Activated CD8-positive, alpha-beta memory T cell treated with anti-CD3 and anti-CD28 coated beads, Interleukin-2, amount 10 ng/mL, durations not matched to agents 7 days and 5 days (primary cell): ENCODE data around the gene FMNL1. TPM values are rescaled to one million over a fixed set of nuclear protein-coding genes. Genes with fewer than 3 reads are reported as not detected.

Experiments
- ATAC-seq: fragments of 150-1000 bp; cut with Tn5 transposase; one replicate; pipeline ENCODE4 v1.10.0; 2021; ENCODE audit warnings: moderate library complexity
- CTCF ChIA-PET: fragments of 350-600 bp; sonication (Branson Sonifier 250); formaldehyde crosslinking; loops from one replicate; lab custom pipeline; 2021; ENCODE audit warnings: antibody characterized with exemption; lab: Charles Lee
- DNase-seq: peaks from one replicate; pipeline ENCODE4 v3.0.0-alpha.2; 2020
- H3K27ac Mint-ChIP-seq: one replicate; pipeline ENCODE4 v1.8.0; 2021; ENCODE audit warnings: mild to moderate bottlenecking, mixed read lengths
- H3K27me3 Mint-ChIP-seq: one replicate; pipeline ENCODE4 v1.8.0; 2021; ENCODE audit warnings: mixed read lengths
- H3K36me3 Mint-ChIP-seq: one replicate; pipeline ENCODE4 v1.8.0; 2021; ENCODE audit warnings: mild to moderate bottlenecking, mixed read lengths
- H3K4me1 Mint-ChIP-seq: one replicate; pipeline ENCODE4 v1.8.0; 2021; ENCODE audit warnings: mixed read lengths
- H3K4me3 Mint-ChIP-seq: one replicate; pipeline ENCODE4 v1.8.0; 2021; ENCODE audit warnings: mild to moderate bottlenecking, moderate library complexity, mixed read lengths
- H3K9me3 Mint-ChIP-seq: one replicate; pipeline ENCODE4 v1.8.0; 2022; ENCODE audit warnings: low read depth, mixed read lengths
- total RNA-seq, 2 experiments: library from RNA; stranded (reverse); gene quantifications; one replicate each; pipeline ENCODE4 v1.2.3, GENCODE V29; 2021

FMNL1 gene, protein sequence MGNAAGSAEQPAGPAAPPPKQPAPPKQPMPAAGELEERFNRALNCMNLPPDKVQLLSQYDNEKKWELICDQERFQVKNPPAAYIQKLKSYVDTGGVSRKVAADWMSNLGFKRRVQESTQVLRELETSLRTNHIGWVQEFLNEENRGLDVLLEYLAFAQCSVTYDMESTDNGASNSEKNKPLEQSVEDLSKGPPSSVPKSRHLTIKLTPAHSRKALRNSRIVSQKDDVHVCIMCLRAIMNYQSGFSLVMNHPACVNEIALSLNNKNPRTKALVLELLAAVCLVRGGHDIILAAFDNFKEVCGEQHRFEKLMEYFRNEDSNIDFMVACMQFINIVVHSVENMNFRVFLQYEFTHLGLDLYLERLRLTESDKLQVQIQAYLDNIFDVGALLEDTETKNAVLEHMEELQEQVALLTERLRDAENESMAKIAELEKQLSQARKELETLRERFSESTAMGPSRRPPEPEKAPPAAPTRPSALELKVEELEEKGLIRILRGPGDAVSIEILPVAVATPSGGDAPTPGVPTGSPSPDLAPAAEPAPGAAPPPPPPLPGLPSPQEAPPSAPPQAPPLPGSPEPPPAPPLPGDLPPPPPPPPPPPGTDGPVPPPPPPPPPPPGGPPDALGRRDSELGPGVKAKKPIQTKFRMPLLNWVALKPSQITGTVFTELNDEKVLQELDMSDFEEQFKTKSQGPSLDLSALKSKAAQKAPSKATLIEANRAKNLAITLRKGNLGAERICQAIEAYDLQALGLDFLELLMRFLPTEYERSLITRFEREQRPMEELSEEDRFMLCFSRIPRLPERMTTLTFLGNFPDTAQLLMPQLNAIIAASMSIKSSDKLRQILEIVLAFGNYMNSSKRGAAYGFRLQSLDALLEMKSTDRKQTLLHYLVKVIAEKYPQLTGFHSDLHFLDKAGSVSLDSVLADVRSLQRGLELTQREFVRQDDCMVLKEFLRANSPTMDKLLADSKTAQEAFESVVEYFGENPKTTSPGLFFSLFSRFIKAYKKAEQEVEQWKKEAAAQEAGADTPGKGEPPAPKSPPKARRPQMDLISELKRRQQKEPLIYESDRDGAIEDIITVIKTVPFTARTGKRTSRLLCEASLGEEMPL
- total RNA-seq, result 100 to 1,000 TPM; 482 to 504 TPM

GRCh38 chr17:45221081-45222013 is at the start of gene FMNL1:
Gene FMNL1, plus strand, starts transcription at chr17:45221885. Its CDS starts 240 bp downstream, at chr17:45222125.
- peak within 1 kb of the TSS; percentile 93 for H3K4me3 Mint-ChIP-seq
- ATAC-seq, result peak; percentile 15
- peak within 1 kb of the TSS; percentile 100 for H3K27ac Mint-ChIP-seq
- no peaks in the 10 kb centered on the region for H3K9me3 Mint-ChIP-seq
- peaks cover 55% of the 10 kb centered on the region for H3K36me3 Mint-ChIP-seq
- H3K27me3 Mint-ChIP-seq, result no peaks in the 10 kb centered on the region
- peaks cover 41% of the 10 kb centered on the region for H3K4me1 Mint-ChIP-seq
- peak; percentile 85 for DNase-seq
- CTCF ChIA-PET, result interaction anchor here (0.7 to 12.6 kb wide), 16 partner anchors 14 to 187 kb away, joined by 3 to 386 read pairs (median 11); partner anchors contain the start of genes ACBD4, HEXIM1, HEXIM2 and MAP3K14

DNA sequence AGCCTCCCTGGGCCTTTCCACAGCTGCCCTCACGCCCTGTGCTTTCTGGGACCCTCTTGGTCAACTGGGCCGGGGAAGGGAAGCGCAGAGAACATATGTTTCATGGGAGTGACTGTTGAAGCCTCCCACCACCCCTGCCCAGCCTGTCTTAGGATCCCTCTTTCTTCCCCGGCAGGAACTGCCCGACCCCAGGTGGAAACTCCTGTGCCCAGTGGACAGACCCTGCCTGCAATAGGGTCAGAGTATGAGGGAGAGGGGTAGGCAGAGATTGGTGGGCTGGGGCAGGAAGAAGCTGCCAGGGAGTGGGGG is 49.5 kb upstream of the FMNL1 start:
- Mint-ChIP-seq H3K27me3 (no peaks in the 10 kb centered on the region), H3K36me3 (peaks cover 2% of the 10 kb centered on the region), H3K4me1 (peaks cover 21% of the 10 kb centered on the region), H3K4me3 (no peak overlapping the region), H3K27ac (no peak overlapping the region), H3K9me3 (no peaks in the 10 kb centered on the region)
- ATAC-seq, result no peak
- CTCF ChIA-PET, result interaction anchor here (0.5 to 5.4 kb wide), 10 partner anchors 11 to 64 kb away, joined by 3 to 56 read pairs (median 7); partner anchors contain the start of genes ACBD4, HEXIM1, HEXIM2 and PLCD3
- no peak for DNase-seq

- peak; percentile 68 for ATAC-seq
- H3K27ac Mint-ChIP-seq, result peak overlapping the region; percentile 89
Measured at GRCh38 chr17:45172541-45173286, 49.0 kb upstream of the FMNL1 start.

DNA sequence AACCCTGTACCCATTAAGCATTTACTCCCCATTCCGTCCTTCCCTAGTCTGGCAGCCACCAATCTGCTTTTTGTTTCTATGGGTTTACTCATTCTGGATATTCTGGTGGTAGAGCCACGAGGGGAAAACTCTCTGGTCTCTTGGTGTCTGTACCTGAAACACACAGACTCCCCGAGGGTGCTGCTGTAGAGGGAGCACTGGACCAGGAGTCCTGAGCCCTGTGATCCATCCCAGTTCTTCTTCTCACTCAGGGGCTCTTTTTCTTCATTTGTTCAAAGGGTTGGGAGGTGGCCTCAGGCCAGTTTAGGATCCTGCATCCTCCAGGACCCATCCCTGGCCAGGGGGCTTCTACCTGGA is 45.9 kb upstream of the FMNL1 start:
- no peak overlapping the region for H3K27ac Mint-ChIP-seq
- H3K4me1 Mint-ChIP-seq, result peaks cover 18% of the 10 kb centered on the region
- no peak for ATAC-seq
- H3K4me3 Mint-ChIP-seq, result no peak overlapping the region
- no peaks in the 10 kb centered on the region for H3K27me3 Mint-ChIP-seq
- CTCF ChIA-PET, result interaction anchor here (1.2 to 4.4 kb wide), 5 partner anchors 22 to 41 kb away, joined by 3 to 14 read pairs (median 5); partner anchors contain the start of gene ACBD4
- no peak for DNase-seq
- no peaks in the 10 kb centered on the region for H3K36me3 Mint-ChIP-seq
- H3K9me3 Mint-ChIP-seq, result no peaks in the 10 kb centered on the region

More at GRCh38 chr17:45172541-45173286, 49.0 kb upstream of the FMNL1 start:
- Mint-ChIP-seq H3K4me1 (peaks cover 21% of the 10 kb centered on the region), H3K4me3 (peak overlapping the region; percentile 48), H3K36me3 (peaks cover 2% of the 10 kb centered on the region), H3K27me3 (no peaks in the 10 kb centered on the region), H3K9me3 (no peaks in the 10 kb centered on the region)
- CTCF ChIA-PET, result interaction anchor here (0.5 to 5.4 kb wide), 11 partner anchors 8 to 380 kb away, joined by 3 to 56 read pairs (median 4); partner anchors contain the start of genes ACBD4, HEXIM1, HEXIM2 and PLCD3
- peak; percentile 62 for DNase-seq

- CTCF ChIA-PET, result interaction anchor here (1.9 to 4.4 kb wide), 2 partner anchors 20 to 42 kb away, joined by 11 to 14 read pairs; partner anchors contain the start of gene ACBD4
- DNase-seq (no peak), ATAC-seq (no peak)
- Mint-ChIP-seq H3K4me3 (no peak overlapping the region), H3K4me1 (peaks cover 6% of the 10 kb centered on the region), H3K27me3 (no peaks in the 10 kb centered on the region), H3K27ac (no peak overlapping the region), H3K9me3 (no peaks in the 10 kb centered on the region), H3K36me3 (no peaks in the 10 kb centered on the region)
Measured at GRCh38 chr17:45177563-45177962, 44.1 kb upstream of the FMNL1 start.

- Mint-ChIP-seq H3K36me3 (no peaks in the 10 kb centered on the region), H3K27me3 (no peaks in the 10 kb centered on the region), H3K27ac (no peak overlapping the region), H3K4me3 (no peak overlapping the region), H3K4me1 (no peaks in the 10 kb centered on the region), H3K9me3 (no peaks in the 10 kb centered on the region)
- DNase-seq (no peak), ATAC-seq (no peak)
- CTCF ChIA-PET, result no interaction called here
Measured at GRCh38 chr17:45184144-45184543, 37.5 kb upstream of the FMNL1 start.

DNA sequence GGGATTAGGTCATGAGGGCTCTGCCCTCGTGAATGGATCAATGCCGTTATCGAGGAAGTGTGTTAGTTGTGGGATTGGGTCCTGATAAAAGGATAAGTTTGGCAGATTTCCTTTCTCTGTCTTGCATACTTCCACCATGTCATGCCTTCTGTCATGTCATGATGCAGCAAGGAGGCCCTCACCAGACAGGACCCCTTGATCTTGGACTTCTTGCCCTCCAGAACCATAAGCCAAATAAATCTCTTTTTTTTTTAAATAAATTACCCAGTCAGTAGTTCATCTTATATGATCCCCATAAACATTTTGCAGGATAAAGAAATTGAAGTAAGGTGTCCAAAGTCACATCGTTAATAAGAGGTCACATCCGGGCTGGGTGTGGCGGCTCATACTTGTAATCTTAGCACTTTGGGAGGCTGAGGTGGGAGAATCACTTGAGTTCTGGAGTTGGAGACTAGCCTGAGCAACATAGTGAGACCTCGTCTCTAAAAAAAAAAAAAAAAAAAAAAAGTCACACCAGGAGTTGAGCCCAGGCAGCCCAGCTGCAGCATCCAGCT is 34.8 kb upstream of the FMNL1 start:
- no peaks in the 10 kb centered on the region for H3K9me3 Mint-ChIP-seq
- ATAC-seq (no peak), DNase-seq (no peak)
- no peak overlapping the region for H3K4me3 Mint-ChIP-seq
- no peak overlapping the region for H3K27ac Mint-ChIP-seq
- H3K4me1 Mint-ChIP-seq, result no peaks in the 10 kb centered on the region
- H3K27me3 Mint-ChIP-seq, result no peaks in the 10 kb centered on the region
- CTCF ChIA-PET, result interaction anchor here (1.0 to 3.6 kb wide), 2 partner anchors 11 to 38 kb away, joined by 6 to 17 read pairs; partner anchors contain the start of gene HEXIM1
- H3K36me3 Mint-ChIP-seq, result no peaks in the 10 kb centered on the region

GRCh38 chr17:45189009-45189408 is 32.7 kb upstream of the FMNL1 start:
- DNase-seq, result no peak
- H3K36me3 Mint-ChIP-seq, result no peaks in the 10 kb centered on the region
- no peaks in the 10 kb centered on the region for H3K27me3 Mint-ChIP-seq
- H3K4me3 Mint-ChIP-seq, result no peak overlapping the region
- H3K4me1 Mint-ChIP-seq, result no peaks in the 10 kb centered on the region
- ATAC-seq, result no peak
- no peaks in the 10 kb centered on the region for H3K9me3 Mint-ChIP-seq
- CTCF ChIA-PET, result interaction anchor here (1.1 to 17.2 kb wide), 6 partner anchors 9 to 230 kb away, joined by 3 to 401 read pairs (median 6); partner anchors contain the start of genes ACBD4 and PLCD3
- H3K27ac Mint-ChIP-seq, result no peak overlapping the region

DNA sequence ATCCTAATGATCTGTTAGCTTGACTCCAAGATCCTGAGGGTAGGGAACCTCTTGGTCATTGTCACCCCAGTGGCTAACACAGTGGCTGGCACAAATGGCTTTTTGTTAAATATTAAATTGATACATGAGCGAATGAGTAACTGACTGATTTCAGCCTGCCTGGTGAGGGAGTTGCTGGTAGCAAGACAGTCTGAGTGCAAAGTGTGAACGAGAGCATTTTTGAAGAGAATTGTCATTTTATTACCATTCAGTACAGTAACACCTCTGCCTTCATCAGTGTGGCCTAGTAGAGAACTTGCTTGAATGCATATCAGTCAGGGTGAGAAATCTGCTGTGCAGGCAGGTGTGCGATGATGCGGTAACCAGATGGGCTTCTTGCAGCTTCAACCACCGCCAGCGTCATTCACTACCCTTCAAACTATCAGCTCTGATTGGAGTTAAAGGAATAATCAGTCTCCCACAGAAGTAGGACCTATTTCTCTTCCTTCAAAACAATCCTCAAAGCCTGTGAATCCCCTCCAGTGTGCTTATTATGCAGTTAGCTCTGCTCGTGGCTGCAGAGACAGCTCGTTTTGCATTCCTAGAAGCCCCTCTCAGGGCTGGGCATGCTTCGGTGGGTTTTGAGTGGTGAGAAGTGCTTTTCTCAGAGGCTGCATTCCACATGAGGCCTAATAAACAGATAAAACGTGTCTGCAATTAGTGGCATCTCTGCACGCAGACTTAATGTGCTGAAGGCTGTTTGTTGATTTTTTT is 31.0 kb upstream of the FMNL1 start:
- Mint-ChIP-seq H3K27ac (no peak overlapping the region), H3K9me3 (peaks cover 2% of the 10 kb centered on the region), H3K4me1 (no peaks in the 10 kb centered on the region), H3K27me3 (no peaks in the 10 kb centered on the region), H3K36me3 (no peaks in the 10 kb centered on the region), H3K4me3 (no peak overlapping the region)
- CTCF ChIA-PET, result interaction anchor here (17.2 kb wide), 1 partner anchor 56 kb away, joined by 401 read pairs; the partner anchor contains the start of genes ACBD4 and PLCD3
- DNase-seq (no peak), ATAC-seq (no peak)

- H3K27me3 Mint-ChIP-seq, result no peaks in the 10 kb centered on the region
- DNase-seq (no peak), ATAC-seq (no peak)
- peaks cover 6% of the 10 kb centered on the region for H3K4me1 Mint-ChIP-seq
- CTCF ChIA-PET, result interaction anchor here (1.0 to 17.2 kb wide), 4 partner anchors 44 to 342 kb away, joined by 3 to 401 read pairs (median 71); partner anchors contain the start of genes ACBD4, HEXIM1 and PLCD3
- no peak overlapping the region for H3K4me3 Mint-ChIP-seq
- peaks cover 2% of the 10 kb centered on the region for H3K9me3 Mint-ChIP-seq
- no peak overlapping the region for H3K27ac Mint-ChIP-seq
- no peaks in the 10 kb centered on the region for H3K36me3 Mint-ChIP-seq
Measured at GRCh38 chr17:45195424-45195823, 26.3 kb upstream of the FMNL1 start.
